ENCODE results near the gene DPEP2NB. TPM values are rescaled to one million over a fixed set of nuclear protein-coding genes. Genes with fewer than 3 reads are reported as not detected.

The DPEP2NB gene
- total RNA-seq, 1 experiment from 2014 or later, result not detected

GRCh38 chr16:67989322-67990017 lies 26.2 kb downstream of the DPEP2NB start:
- CTCF ChIA-PET, result interaction anchor here (0.9 to 1.0 kb wide), 2 partner anchors 12 to 73 kb away, joined by 4 read pairs; no protein-coding TSS in a partner anchor
- H3K9me3 Mint-ChIP-seq (ENCODE audit: unreplicated experiment), result no peaks in the 10 kb centered on the region
- POLR2A ChIA-PET, result interaction anchor here (1.0 kb wide), 1 partner anchor 23 kb away, joined by 4 read pairs; no protein-coding TSS in a partner anchor
- no peaks in the 10 kb centered on the region for H3K4me1 Mint-ChIP-seq (ENCODE audit: insufficient read depth, unreplicated experiment)
- intact Hi-C loops (cut with micrococcal nuclease), result no loop called here
- no peak for DNase-seq (ENCODE audit: unreplicated experiment)
- H3K36me3 Mint-ChIP-seq (ENCODE audit: insufficient read depth, unreplicated experiment), result no peaks in the 10 kb centered on the region
- H3K27ac Mint-ChIP-seq (ENCODE audit: low read depth, unreplicated experiment), result no peak overlapping the region
- no TSS peak for BruUV-seq (replicated peaks)
- no peaks in the 10 kb centered on the region for H3K27me3 Mint-ChIP-seq (ENCODE audit: insufficient read depth, unreplicated experiment)
- no peak overlapping the region for H3K4me3 Mint-ChIP-seq (ENCODE audit: unreplicated experiment)
- TF ChIP-seq CTCF (IDR thresholded peaks at IDR 0.05; ENCODE audit: unreplicated experiment), result no peak

- H3K4me3 Mint-ChIP-seq (ENCODE audit: unreplicated experiment), result no peak overlapping the region
- CTCF ChIA-PET, result interaction anchor here (0.5 to 1.6 kb wide), 4 partner anchors 13 to 232 kb away, joined by 3 to 4 read pairs (median 3); no protein-coding TSS in a partner anchor
These were observed 27.0 kb downstream of the DPEP2NB start for GRCh38 chr16:67988675-67989074.

GRCh38 chr16:67987460-67988160 lies 28.1 kb downstream of the DPEP2NB start:
- intact Hi-C loops (cut with micrococcal nuclease), result no loop called here
- Mint-ChIP-seq H3K4me1 (ENCODE audit: insufficient read depth, unreplicated experiment) (peaks cover 6% of the 10 kb centered on the region), H3K9me3 (ENCODE audit: unreplicated experiment) (no peaks in the 10 kb centered on the region), H3K27ac (ENCODE audit: low read depth, unreplicated experiment) (no peak overlapping the region), H3K27me3 (ENCODE audit: insufficient read depth, unreplicated experiment) (no peaks in the 10 kb centered on the region), H3K4me3 (ENCODE audit: unreplicated experiment) (no peak overlapping the region), H3K36me3 (ENCODE audit: insufficient read depth, unreplicated experiment) (no peaks in the 10 kb centered on the region)
- no TSS peak for BruUV-seq (replicated peaks)
- TF ChIP-seq CTCF (IDR thresholded peaks at IDR 0.05; ENCODE audit: unreplicated experiment), result no peak
- DNase-seq (ENCODE audit: unreplicated experiment), result no peak
- ChIA-PET POLR2A (interaction anchor here (1.1 to 1.4 kb wide), 2 partner anchors 21 to 36 kb away, joined by 4 to 5 read pairs; partner anchors contain the start of genes DDX28 and DUS2), CTCF (interaction anchor here (1.2 to 1.6 kb wide), 2 partner anchors 55 to 77 kb away, joined by 3 read pairs; no protein-coding TSS in a partner anchor)

More at GRCh38 chr16:67988675-67989074, 27.0 kb downstream of the DPEP2NB start:
- no peak for TF ChIP-seq CTCF (IDR thresholded peaks at IDR 0.05; ENCODE audit: unreplicated experiment)
- no peak for DNase-seq (ENCODE audit: unreplicated experiment)
- Mint-ChIP-seq H3K36me3 (ENCODE audit: insufficient read depth, unreplicated experiment) (no peaks in the 10 kb centered on the region), H3K27me3 (ENCODE audit: insufficient read depth, unreplicated experiment) (no peaks in the 10 kb centered on the region), H3K4me1 (ENCODE audit: insufficient read depth, unreplicated experiment) (peaks cover under 1% of the 10 kb centered on the region), H3K27ac (ENCODE audit: low read depth, unreplicated experiment) (no peak overlapping the region), H3K9me3 (ENCODE audit: unreplicated experiment) (no peaks in the 10 kb centered on the region)
- POLR2A ChIA-PET, result interaction anchor here (0.6 to 1.4 kb wide), 3 partner anchors 10 to 35 kb away, joined by 3 to 4 read pairs (median 3); partner anchors contain the start of genes DDX28 and DUS2
- intact Hi-C loops (cut with micrococcal nuclease), result no loop called here
- BruUV-seq (replicated peaks), result no TSS peak

GRCh38 chr16:67986949-67987348 lies 28.8 kb downstream of the DPEP2NB start:
- BruUV-seq (replicated peaks), result no TSS peak
- peaks cover 6% of the 10 kb centered on the region for H3K4me1 Mint-ChIP-seq (ENCODE audit: insufficient read depth, unreplicated experiment)
- H3K9me3 Mint-ChIP-seq (ENCODE audit: unreplicated experiment), result no peaks in the 10 kb centered on the region
- POLR2A ChIA-PET, result interaction anchor here (1.1 kb wide), 1 partner anchor 22 kb away, joined by 5 read pairs; no protein-coding TSS in a partner anchor
- H3K4me3 Mint-ChIP-seq (ENCODE audit: unreplicated experiment), result no peak overlapping the region
- H3K36me3 Mint-ChIP-seq (ENCODE audit: insufficient read depth, unreplicated experiment), result no peaks in the 10 kb centered on the region
- intact Hi-C loops (cut with micrococcal nuclease), result no loop called here
- no peak overlapping the region for H3K27ac Mint-ChIP-seq (ENCODE audit: low read depth, unreplicated experiment)
- no peak for TF ChIP-seq CTCF (IDR thresholded peaks at IDR 0.05; ENCODE audit: unreplicated experiment)
- CTCF ChIA-PET, result interaction anchor here (0.6 to 1.2 kb wide), 4 partner anchors 18 to 77 kb away, joined by 3 to 4 read pairs (median 4); no protein-coding TSS in a partner anchor
- no peak for DNase-seq (ENCODE audit: unreplicated experiment)
- no peaks in the 10 kb centered on the region for H3K27me3 Mint-ChIP-seq (ENCODE audit: insufficient read depth, unreplicated experiment)

Measured in MCF 10A (cell line).